Panc1 (cell line): Measurements from ENCODE around the gene SHROOM2. TPM values are rescaled to one million over a fixed set of nuclear protein-coding genes. Genes with fewer than 3 reads are reported as not detected.

Experiments used
- ATAC-seq: fragments of 200-7000 bp; cut with Tn5 transposase; 2 replicates; pipeline ENCODE4 v1.9.1; 2020; ENCODE audit warnings: mild to moderate bottlenecking, moderate library complexity
- BruUV-seq: library from RNA; stranded (reverse); fragments of 400-500 nt; replicated peaks from 2 replicates; lab custom pipeline; 2021; lab: Mats Ljungman, UMichigan
- CTCF ChIA-PET: fragments of 300-600 bp; sonication (Branson Sonifier 250); formaldehyde crosslinking; loops from one replicate; lab custom pipeline; 2022; ENCODE audit warnings: antibody characterized with exemption; lab: Charles Lee
- POLR2A ChIA-PET: fragments of 300-600 bp; sonication (Branson Sonifier 250); formaldehyde crosslinking; loops from one replicate; lab custom pipeline; 2022; ENCODE audit warnings: antibody characterized with exemption; lab: Charles Lee
- DNase-seq: peaks from one replicate; pipeline ENCODE4 v3.0.0-alpha.2; 2010; ENCODE audit warnings: low read depth, low spot score
- H3K27ac ChIP-seq: 2 replicates; pipeline ENCODE4 v1.5.1; 2011; ENCODE audit warnings: mild to moderate bottlenecking, low read length, inconsistent platforms
- H3K27me3 ChIP-seq: fragments of 200-500 bp; sonication (Bioruptor generic); 2 replicates; pipeline ENCODE4 v1.6.0; 2014; ENCODE audit warnings: low read length, inconsistent platforms; ENCODE audit not compliant: control insufficient read depth, insufficient read depth
- H3K36me3 ChIP-seq: fragments of 200-500 bp; sonication (Bioruptor generic); 2 replicates; pipeline ENCODE4 v1.5.1; 2014; ENCODE audit warnings: inconsistent platforms, mild to moderate bottlenecking, low read length, moderate library complexity; ENCODE audit not compliant: control insufficient read depth, insufficient read depth
- H3K4me1 ChIP-seq: 2 replicates; pipeline ENCODE4 v1.5.1; 2011; ENCODE audit warnings: inconsistent platforms, mild to moderate bottlenecking, low read length, moderate library complexity; ENCODE audit not compliant: control insufficient read depth, insufficient read depth
- H3K4me3 ChIP-seq, 2 experiments: 2 replicates each; pipeline ENCODE4 v1.5.1; 2011 to 2012; ENCODE audit warnings: low read depth in 2 of 2, low read length in 2 of 2, mild to moderate bottlenecking in 2 of 2, inconsistent platforms in 1 of 2, moderate library complexity in 1 of 2
- H3K9me3 ChIP-seq: fragments of 200-500 bp; sonication (Bioruptor generic); 2 replicates; pipeline ENCODE4 v1.5.1; 2014; ENCODE audit warnings: low read depth, mild to moderate bottlenecking, inconsistent platforms, low read length, moderate library complexity; ENCODE audit not compliant: control insufficient read depth, insufficient read depth
- POLR2AphosphoS5 ChIP-seq: IDR thresholded peaks from 2 replicates; pipeline ENCODE4 v1.6.1; 2012; ENCODE audit warnings: mild to moderate bottlenecking, low read depth, low read length, moderate library complexity
- SIN3A ChIP-seq: IDR thresholded peaks from 2 replicates; pipeline ENCODE4 v1.6.1; 2012; ENCODE audit warnings: low read depth, mild to moderate bottlenecking, low read length, moderate library complexity, borderline replicate concordance; ENCODE audit not compliant: insufficient read depth
- TCF7L2 ChIP-seq: IDR thresholded peaks from 2 replicates; pipeline ENCODE4 v1.6.1; 2011; ENCODE audit warnings: mild to moderate bottlenecking, low read depth, low read length, inconsistent platforms
- in situ Hi-C: cut with HindIII; loops from 2 replicates; pipeline ENCODE4 v1.10.0; 2016; ENCODE audit warnings: low sequenced_read_pairs, low pct_unique_long_range_greater_than_20kb
- intact Hi-C: fragments of 100-400 bp; cut with micrococcal nuclease; formaldehyde crosslinking; loops from one replicate; pipeline ENCODE4 v1.10.0; 2022; ENCODE audit not compliant: unreplicated experiment
- total RNA-seq: library from RNA; stranded (reverse); gene quantifications from one replicate; pipeline ENCODE4 v1.2.1, GENCODE V29; 2021; ENCODE audit not compliant: unreplicated experiment
- TF ChIP-seq, protein P1 (sequence below): fragments of 450-650 bp; IDR thresholded peaks from 2 replicates; pipeline ENCODE4 v1.5.1; 2017; ENCODE audit warnings: mild to moderate bottlenecking
- TF ChIP-seq, protein P2 (sequence below), 2 experiments: IDR thresholded peaks; 2 replicates each; pipeline ENCODE4 v1.6.1; 2011 to 2012; ENCODE audit warnings: low read depth in 2 of 2, control low read depth in 1 of 2, low read length in 1 of 2, mild to moderate bottlenecking in 1 of 2, moderate library complexity in 1 of 2; ENCODE audit not compliant: insufficient read depth in 1 of 2

SHROOM2 gene
- total RNA-seq, 1 experiment from 2014 or later: 0.72 TPM

DNA sequence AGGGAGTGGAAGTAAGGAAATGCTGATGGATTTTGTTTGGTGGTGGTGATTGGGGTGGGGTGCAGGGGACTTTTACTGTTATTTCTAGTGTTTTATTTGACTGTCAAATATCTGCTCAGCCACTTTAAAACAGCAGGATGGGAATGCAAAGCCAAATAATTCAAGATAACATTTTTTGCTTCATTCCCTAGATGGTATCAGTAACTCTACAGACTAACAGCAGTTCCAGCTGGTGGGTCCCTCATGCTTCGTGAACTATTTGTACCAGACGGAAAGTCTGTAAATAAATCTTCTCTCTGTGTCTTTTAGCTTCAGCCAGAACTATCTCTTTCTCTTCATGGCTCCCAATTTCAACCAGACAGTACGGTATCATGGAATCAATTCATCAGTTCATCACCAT, 48.1 kb upstream of the SHROOM2 start:
- in situ Hi-C loops (no loop called here), intact Hi-C loops (no loop called here)
- H3K27ac ChIP-seq: no peak overlapping the region
- DNase-seq: no peak
- H3K27me3 ChIP-seq: no peaks in the 10 kb centered on the region
- no peaks in the 10 kb centered on the region for H3K9me3 ChIP-seq
- TF ChIP-seq, protein P1, sequence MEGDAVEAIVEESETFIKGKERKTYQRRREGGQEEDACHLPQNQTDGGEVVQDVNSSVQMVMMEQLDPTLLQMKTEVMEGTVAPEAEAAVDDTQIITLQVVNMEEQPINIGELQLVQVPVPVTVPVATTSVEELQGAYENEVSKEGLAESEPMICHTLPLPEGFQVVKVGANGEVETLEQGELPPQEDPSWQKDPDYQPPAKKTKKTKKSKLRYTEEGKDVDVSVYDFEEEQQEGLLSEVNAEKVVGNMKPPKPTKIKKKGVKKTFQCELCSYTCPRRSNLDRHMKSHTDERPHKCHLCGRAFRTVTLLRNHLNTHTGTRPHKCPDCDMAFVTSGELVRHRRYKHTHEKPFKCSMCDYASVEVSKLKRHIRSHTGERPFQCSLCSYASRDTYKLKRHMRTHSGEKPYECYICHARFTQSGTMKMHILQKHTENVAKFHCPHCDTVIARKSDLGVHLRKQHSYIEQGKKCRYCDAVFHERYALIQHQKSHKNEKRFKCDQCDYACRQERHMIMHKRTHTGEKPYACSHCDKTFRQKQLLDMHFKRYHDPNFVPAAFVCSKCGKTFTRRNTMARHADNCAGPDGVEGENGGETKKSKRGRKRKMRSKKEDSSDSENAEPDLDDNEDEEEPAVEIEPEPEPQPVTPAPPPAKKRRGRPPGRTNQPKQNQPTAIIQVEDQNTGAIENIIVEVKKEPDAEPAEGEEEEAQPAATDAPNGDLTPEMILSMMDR: no peak
- TF ChIP-seq SIN3A (no peak), TCF7L2 (no peak), POLR2AphosphoS5 (no peak)
- TF ChIP-seq, protein P2, sequence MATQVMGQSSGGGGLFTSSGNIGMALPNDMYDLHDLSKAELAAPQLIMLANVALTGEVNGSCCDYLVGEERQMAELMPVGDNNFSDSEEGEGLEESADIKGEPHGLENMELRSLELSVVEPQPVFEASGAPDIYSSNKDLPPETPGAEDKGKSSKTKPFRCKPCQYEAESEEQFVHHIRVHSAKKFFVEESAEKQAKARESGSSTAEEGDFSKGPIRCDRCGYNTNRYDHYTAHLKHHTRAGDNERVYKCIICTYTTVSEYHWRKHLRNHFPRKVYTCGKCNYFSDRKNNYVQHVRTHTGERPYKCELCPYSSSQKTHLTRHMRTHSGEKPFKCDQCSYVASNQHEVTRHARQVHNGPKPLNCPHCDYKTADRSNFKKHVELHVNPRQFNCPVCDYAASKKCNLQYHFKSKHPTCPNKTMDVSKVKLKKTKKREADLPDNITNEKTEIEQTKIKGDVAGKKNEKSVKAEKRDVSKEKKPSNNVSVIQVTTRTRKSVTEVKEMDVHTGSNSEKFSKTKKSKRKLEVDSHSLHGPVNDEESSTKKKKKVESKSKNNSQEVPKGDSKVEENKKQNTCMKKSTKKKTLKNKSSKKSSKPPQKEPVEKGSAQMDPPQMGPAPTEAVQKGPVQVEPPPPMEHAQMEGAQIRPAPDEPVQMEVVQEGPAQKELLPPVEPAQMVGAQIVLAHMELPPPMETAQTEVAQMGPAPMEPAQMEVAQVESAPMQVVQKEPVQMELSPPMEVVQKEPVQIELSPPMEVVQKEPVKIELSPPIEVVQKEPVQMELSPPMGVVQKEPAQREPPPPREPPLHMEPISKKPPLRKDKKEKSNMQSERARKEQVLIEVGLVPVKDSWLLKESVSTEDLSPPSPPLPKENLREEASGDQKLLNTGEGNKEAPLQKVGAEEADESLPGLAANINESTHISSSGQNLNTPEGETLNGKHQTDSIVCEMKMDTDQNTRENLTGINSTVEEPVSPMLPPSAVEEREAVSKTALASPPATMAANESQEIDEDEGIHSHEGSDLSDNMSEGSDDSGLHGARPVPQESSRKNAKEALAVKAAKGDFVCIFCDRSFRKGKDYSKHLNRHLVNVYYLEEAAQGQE (IDR thresholded peaks at IDR 0.05; ENCODE audit: insufficient read depth in 1 of 2, low read depth in 2 of 2, low read length in 1 of 2): no peak
- CTCF ChIA-PET: no interaction called here
- POLR2A ChIA-PET: no interaction called here
- no peak overlapping the region for H3K4me3 ChIP-seq
- no peaks in the 10 kb centered on the region for H3K4me1 ChIP-seq
- BruUV-seq: no TSS peak
- no peak for ATAC-seq
- H3K36me3 ChIP-seq: no peaks in the 10 kb centered on the region

DNA sequence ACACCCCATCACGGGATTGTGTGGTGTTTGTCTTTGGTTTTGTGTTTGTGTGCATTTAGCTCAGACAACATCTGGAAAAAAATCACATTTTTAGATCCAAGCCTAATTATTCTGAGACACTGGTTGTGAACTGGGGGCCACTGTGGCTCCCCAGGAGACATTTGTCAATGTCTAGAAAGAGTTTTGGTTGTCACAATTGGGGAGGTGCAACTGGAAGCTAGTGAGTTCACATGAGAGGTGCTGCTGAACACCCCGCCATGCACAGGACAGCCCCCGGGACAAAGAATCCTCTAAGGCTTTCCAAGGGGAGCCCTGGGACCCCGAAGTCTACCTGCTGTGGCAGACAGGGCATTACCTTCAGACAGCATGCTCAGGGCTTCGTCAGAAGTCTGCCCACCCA, 47.1 kb upstream of the SHROOM2 start:
- intact Hi-C loops: no loop called here
- CTCF ChIA-PET: no interaction called here
- no peaks in the 10 kb centered on the region for H3K4me1 ChIP-seq

More for the DNA sequence above, 47.1 kb upstream of the SHROOM2 start:
- Histone ChIP-seq H3K9me3 (no peaks in the 10 kb centered on the region), H3K27ac (no peak overlapping the region), H3K36me3 (no peaks in the 10 kb centered on the region), H3K4me3 (no peak overlapping the region), H3K27me3 (no peaks in the 10 kb centered on the region)
- in situ Hi-C loops: no loop called here
- DNase-seq (no peak), ATAC-seq (no peak)
- no TSS peak for BruUV-seq
- POLR2A ChIA-PET: no interaction called here
- TF ChIP-seq, protein P1: no peak
